22Rv1 (cell line): ENCODE results near the gene TAT.

Experiments
- CTCF ChIP-seq: fragments of 450-650 bp; IDR thresholded peaks from 2 replicates; pipeline ENCODE4 v1.5.1; 2017; ENCODE audit warnings: mild to moderate bottlenecking
- ZFX ChIP-seq: fragments of 450-650 bp; IDR thresholded peaks from 2 replicates; pipeline ENCODE4 v1.6.1; 2017; ENCODE audit warnings: antibody characterized with exemption, borderline replicate concordance

GRCh38 chr16:71557954-71558582, 18.8 kb downstream of the TAT start:
- TF ChIP-seq CTCF (no peak), ZFX (no peak)
